Smooth muscle cell (in vitro differentiated cells): ENCODE results near the gene TGDS. TPM values are rescaled to one million over a fixed set of nuclear protein-coding genes. Genes with fewer than 3 reads are reported as not detected.

Experiments
- DNase-seq: peaks from one replicate; lab custom pipeline; 2025; ENCODE audit not compliant: unreplicated experiment; lab: John Stamatoyannopoulos, UW
- H2AFZ ChIP-seq: fragments of 200-600 bp; sonication (generic); 2 replicates; pipeline ENCODE4 v1.6.0; 2016; ENCODE audit warnings: antibody characterized with exemption, low read depth, mild to moderate bottlenecking
- H3F3A ChIP-seq: fragments of 200-600 bp; sonication (generic); 2 replicates; pipeline ENCODE4 v1.6.0; 2017; ENCODE audit warnings: antibody characterized with exemption, low read depth
- H3K27ac ChIP-seq: fragments of 200-600 bp; sonication (generic); 2 replicates; pipeline ENCODE4 v1.5.1; 2016; ENCODE audit warnings: low read depth, mild to moderate bottlenecking
- H3K27me3 ChIP-seq: fragments of 200-600 bp; sonication (generic); 2 replicates; pipeline ENCODE4 v1.6.1; 2016; ENCODE audit warnings: low read depth, mild to moderate bottlenecking
- H3K36me3 ChIP-seq: fragments of 200-600 bp; sonication (generic); 2 replicates; pipeline ENCODE4 v1.5.1; 2016; ENCODE audit warnings: low read depth
- H3K4me1 ChIP-seq: fragments of 200-600 bp; sonication (generic); 2 replicates; pipeline ENCODE4 v1.5.1; 2016; ENCODE audit warnings: low read depth
- H3K4me2 ChIP-seq: fragments of 200-600 bp; sonication (generic); 2 replicates; pipeline ENCODE4 v1.6.0; 2016; ENCODE audit warnings: mild to moderate bottlenecking
- H3K4me3 ChIP-seq: fragments of 200-600 bp; sonication (generic); 2 replicates; pipeline ENCODE4 v1.5.1; 2016; ENCODE audit warnings: mild to moderate bottlenecking
- H3K79me2 ChIP-seq: fragments of 200-600 bp; sonication (generic); 2 replicates; pipeline ENCODE4 v1.6.0; 2016; ENCODE audit warnings: low read depth, mild to moderate bottlenecking
- H3K9ac ChIP-seq: fragments of 200-600 bp; sonication (generic); 2 replicates; pipeline ENCODE4 v1.6.0; 2016; ENCODE audit warnings: low read depth
- H3K9me3 ChIP-seq: fragments of 200-600 bp; sonication (generic); replicated peaks from 2 replicates; pipeline ENCODE4 v1.5.1; 2016; ENCODE audit warnings: low read depth
- H4K20me1 ChIP-seq: fragments of 200-600 bp; sonication (generic); 2 replicates; pipeline ENCODE4 v1.6.0; 2016; ENCODE audit warnings: low read depth
- CTCF ChIP-seq: fragments of 200-600 bp; sonication (generic); IDR thresholded peaks from 2 replicates; pipeline ENCODE4 v1.5.1; 2017; ENCODE audit warnings: borderline replicate concordance, mild to moderate bottlenecking, antibody characterized with exemption; ENCODE audit not compliant: insufficient read depth, poor library complexity, severe bottlenecking
- WGBS: methylation state at CpG from one replicate; pipeline ENCODE4 v1.1.7; 2016; ENCODE audit warnings: low lambda C conversion rate; 5-methylcytosine and 5-hydroxymethylcytosine counted together
- polyA plus RNA-seq: library from polyadenylated mRNA; unstranded; fragments of >200 nt; fragmentation: Nextera tagmentation; extraction: Ambion mirVana; gene quantifications from 2 replicates; pipeline ENCODE4 v1.2.1, GENCODE V29; 2016
- total RNA-seq: library from RNA; depleted of rRNA; stranded (reverse); fragments of >200 nt; gene quantifications from 2 replicates; pipeline ENCODE4 v1.2.3, GENCODE V29; 2014

The TGDS gene
- total and polyA plus RNA-seq, 2 experiments from 2014 or later, result 16.0 to 17.1 TPM

GRCh38 chr13:94553766-94554165 lies 42.2 kb downstream of the TGDS start:
- H3K27ac ChIP-seq, result no peak overlapping the region
- 95% methylated on average over 4 of the region's 4 CpGs for WGBS
- DNase-seq, result no peak
- no peaks in the 10 kb centered on the region for H3K9me3 ChIP-seq
- no peaks in the 10 kb centered on the region for H3K4me1 ChIP-seq
- H3K79me2 ChIP-seq, result no peaks in the 10 kb centered on the region
- no peak overlapping the region for H3K9ac ChIP-seq
- no peak overlapping the region for H3K4me3 ChIP-seq
- no peak overlapping the region for H3K4me2 ChIP-seq
- H3K27me3 ChIP-seq, result no peaks in the 10 kb centered on the region
- H3K36me3 ChIP-seq, result no peaks in the 10 kb centered on the region
- TF ChIP-seq CTCF, result no peak
- H4K20me1 ChIP-seq, result no peaks in the 10 kb centered on the region
- peaks cover 13% of the 10 kb centered on the region for H3F3A ChIP-seq
- no peak overlapping the region for H2AFZ ChIP-seq

- no peak for TF ChIP-seq CTCF
- 97% methylated on average over 5 of the region's 5 CpGs for WGBS
Observed at GRCh38 chr13:94552095-94552494, 43.9 kb downstream of the TGDS start.

GRCh38 chr13:94550062-94550738 lies 45.8 kb downstream of the TGDS start:
- Histone ChIP-seq H4K20me1 (no peaks in the 10 kb centered on the region), H3K4me2 (peak overlapping the region; percentile 86), H3F3A (peaks cover 9% of the 10 kb centered on the region), H3K9ac (peak overlapping the region; percentile 55), H3K9me3 (no peaks in the 10 kb centered on the region), H3K27me3 (no peaks in the 10 kb centered on the region), H2AFZ (peak overlapping the region; percentile 93), H3K79me2 (no peaks in the 10 kb centered on the region), H3K36me3 (no peaks in the 10 kb centered on the region), H3K4me3 (peak overlapping the region; percentile 70), H3K4me1 (no peaks in the 10 kb centered on the region), H3K27ac (peak overlapping the region; percentile 55)
- no peak for TF ChIP-seq CTCF
- DNase-seq, result no peak
- WGBS, result 21% methylated on average over 21 of the region's 21 CpGs

More at GRCh38 chr13:94552095-94552494, 43.9 kb downstream of the TGDS start:
- Histone ChIP-seq H4K20me1 (no peaks in the 10 kb centered on the region), H3K4me1 (no peaks in the 10 kb centered on the region), H3K36me3 (no peaks in the 10 kb centered on the region), H3K27ac (no peak overlapping the region), H3K79me2 (no peaks in the 10 kb centered on the region), H3K9me3 (no peaks in the 10 kb centered on the region), H3K4me2 (no peak overlapping the region), H3F3A (peaks cover 13% of the 10 kb centered on the region), H3K4me3 (no peak overlapping the region), H3K27me3 (no peaks in the 10 kb centered on the region), H3K9ac (no peak overlapping the region), H2AFZ (no peak overlapping the region)
- DNase-seq, result no peak
